Measurements from ENCODE around the gene GALK1.

GRCh38 chr17:75807861-75808260, 42.9 kb upstream of the GALK1 start:
- TF ChIP-seq EZH2phosphoT487 (IDR thresholded peaks at IDR 0.05; ENCODE audit: low read length), result no peak
- TF ChIP-seq, protein P1, sequence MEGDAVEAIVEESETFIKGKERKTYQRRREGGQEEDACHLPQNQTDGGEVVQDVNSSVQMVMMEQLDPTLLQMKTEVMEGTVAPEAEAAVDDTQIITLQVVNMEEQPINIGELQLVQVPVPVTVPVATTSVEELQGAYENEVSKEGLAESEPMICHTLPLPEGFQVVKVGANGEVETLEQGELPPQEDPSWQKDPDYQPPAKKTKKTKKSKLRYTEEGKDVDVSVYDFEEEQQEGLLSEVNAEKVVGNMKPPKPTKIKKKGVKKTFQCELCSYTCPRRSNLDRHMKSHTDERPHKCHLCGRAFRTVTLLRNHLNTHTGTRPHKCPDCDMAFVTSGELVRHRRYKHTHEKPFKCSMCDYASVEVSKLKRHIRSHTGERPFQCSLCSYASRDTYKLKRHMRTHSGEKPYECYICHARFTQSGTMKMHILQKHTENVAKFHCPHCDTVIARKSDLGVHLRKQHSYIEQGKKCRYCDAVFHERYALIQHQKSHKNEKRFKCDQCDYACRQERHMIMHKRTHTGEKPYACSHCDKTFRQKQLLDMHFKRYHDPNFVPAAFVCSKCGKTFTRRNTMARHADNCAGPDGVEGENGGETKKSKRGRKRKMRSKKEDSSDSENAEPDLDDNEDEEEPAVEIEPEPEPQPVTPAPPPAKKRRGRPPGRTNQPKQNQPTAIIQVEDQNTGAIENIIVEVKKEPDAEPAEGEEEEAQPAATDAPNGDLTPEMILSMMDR (IDR thresholded peaks at IDR 0.05; ENCODE audit: low read length), result no peak
